Neuronal stem cell (in vitro differentiated cells): ENCODE results near the gene DLG5.
A peak's percentile ranks its signal among the peaks of the same experiment; 100 is the strongest.

ENCODE experiments used
- DNase-seq: peaks from one replicate; pipeline ENCODE4 v3.0.0-alpha.2; 2013; ENCODE audit warnings: low spot score
- H2AFZ ChIP-seq: one replicate; pipeline ENCODE4 v1.6.1; 2013; ENCODE audit warnings: mild to moderate bottlenecking, low read length, inconsistent platforms
- H2AK5ac ChIP-seq: 2 replicates; pipeline ENCODE4 v1.6.1; 2013; ENCODE audit warnings: low read depth, mild to moderate bottlenecking, inconsistent platforms, low read length, moderate library complexity, mixed read lengths
- H2BK120ac ChIP-seq: 2 replicates; pipeline ENCODE4 v1.6.1; 2013; ENCODE audit warnings: low read depth, mild to moderate bottlenecking, inconsistent platforms, low read length, moderate library complexity, mixed read lengths
- H2BK12ac ChIP-seq: one replicate; pipeline ENCODE4 v1.6.1; 2013; ENCODE audit warnings: low read length, inconsistent platforms
- H2BK15ac ChIP-seq: 2 replicates; pipeline ENCODE4 v1.6.1; 2013; ENCODE audit warnings: mild to moderate bottlenecking, low read length, inconsistent platforms, mixed read lengths
- H2BK5ac ChIP-seq: one replicate; pipeline ENCODE4 v1.6.1; 2013; ENCODE audit warnings: inconsistent platforms, mild to moderate bottlenecking, low read length, moderate library complexity
- H3K14ac ChIP-seq: one replicate; pipeline ENCODE4 v1.6.1; 2013; ENCODE audit warnings: low read length, inconsistent platforms
- H3K18ac ChIP-seq: 2 replicates; pipeline ENCODE4 v1.6.1; 2013; ENCODE audit warnings: low read length, inconsistent platforms
- H3K23ac ChIP-seq: 2 replicates; pipeline ENCODE4 v1.6.1; 2013; ENCODE audit warnings: low read depth, mild to moderate bottlenecking, mixed read lengths, low read length, inconsistent platforms; ENCODE audit not compliant: poor library complexity
- H3K27ac ChIP-seq: replicated peaks from 3 replicates; pipeline ENCODE4 v1.5.1; 2013; ENCODE audit warnings: low read length, inconsistent platforms
- H3K27me3 ChIP-seq, 3 experiments: 2 replicates each; pipeline ENCODE4 v1.6.1; 2013; ENCODE audit warnings: low read length in 3 of 3, mild to moderate bottlenecking in 2 of 3, inconsistent platforms in 1 of 3, low read depth in 1 of 3, mixed read lengths in 1 of 3, moderate library complexity in 1 of 3; ENCODE audit not compliant: control insufficient read depth in 3 of 3, insufficient read depth in 3 of 3
- H3K36me3 ChIP-seq, 2 donors: replicated peaks in 1 of 2; 2 replicates each; pipeline ENCODE4 v1.6.1; 2013; ENCODE audit warnings: low read length in 2 of 2; ENCODE audit not compliant: control insufficient read depth in 2 of 2, insufficient read depth in 2 of 2
- H3K4ac ChIP-seq: 2 replicates; pipeline ENCODE4 v1.6.1; 2013; ENCODE audit warnings: inconsistent platforms, mild to moderate bottlenecking, low read length, moderate library complexity
- H3K4me1 ChIP-seq, 2 donors: 1 replicate in 1 of 2; 2 replicates in 1 of 2; pipeline ENCODE4 v1.6.1; 2013; ENCODE audit warnings: low read length in 2 of 2, low read depth in 1 of 2; ENCODE audit not compliant: control insufficient read depth in 2 of 2, insufficient read depth in 1 of 2
- H3K4me2 ChIP-seq: one replicate; pipeline ENCODE4 v1.6.1; 2013; ENCODE audit warnings: mild to moderate bottlenecking, low read length, inconsistent platforms; ENCODE audit not compliant: insufficient read depth, poor library complexity, severe bottlenecking
- H3K4me3 ChIP-seq, 2 donors: 2 replicates each; pipeline ENCODE4 v1.5.1; 2013; ENCODE audit warnings: low read length in 2 of 2, mild to moderate bottlenecking in 2 of 2, inconsistent platforms in 1 of 2, moderate library complexity in 1 of 2
- H3K79me1 ChIP-seq: one replicate; pipeline ENCODE4 v1.6.1; 2013; ENCODE audit warnings: low read depth, mild to moderate bottlenecking, inconsistent platforms, low read length, moderate library complexity
- H3K9ac ChIP-seq: one replicate; pipeline ENCODE4 v1.6.1; 2013; ENCODE audit warnings: mild to moderate bottlenecking, low read depth, low read length, inconsistent platforms; ENCODE audit not compliant: poor library complexity
- H3K9me3 ChIP-seq, 2 donors: replicated peaks in 1 of 2; 2 replicates each; pipeline versions ENCODE3 to v1.6.1; 2013; ENCODE audit warnings: low read length in 2 of 2, mild to moderate bottlenecking in 2 of 2, inconsistent platforms in 1 of 2, low read depth in 1 of 2, mixed read lengths in 1 of 2, moderate library complexity in 1 of 2; ENCODE audit not compliant: control insufficient read depth in 2 of 2, insufficient read depth in 1 of 2
- H4K8ac ChIP-seq: one replicate; pipeline ENCODE4 v1.6.1; 2013; ENCODE audit warnings: low read depth, mild to moderate bottlenecking, inconsistent platforms, low read length, moderate library complexity
- H4K91ac ChIP-seq: one replicate; pipeline ENCODE4 v1.6.1; 2013; ENCODE audit warnings: low read length, low read depth, mild to moderate bottlenecking, inconsistent platforms; ENCODE audit not compliant: poor library complexity
- WGBS, 2 donors: extraction: QIAGEN DNeasy Blood & Tissue Kit; methylation state at CpG; one replicate each; pipeline ENCODE4 v1.1.7; 2013; ENCODE audit warnings: missing lambda C conversion rate in 2 of 2, mixed read lengths in 1 of 2; ENCODE audit not compliant: insufficient read length in 2 of 2, insufficient replicate concordance in 1 of 2; ENCODE audit errors: extremely low coverage in 2 of 2; 5-methylcytosine and 5-hydroxymethylcytosine counted together

DLG5 gene

DNA sequence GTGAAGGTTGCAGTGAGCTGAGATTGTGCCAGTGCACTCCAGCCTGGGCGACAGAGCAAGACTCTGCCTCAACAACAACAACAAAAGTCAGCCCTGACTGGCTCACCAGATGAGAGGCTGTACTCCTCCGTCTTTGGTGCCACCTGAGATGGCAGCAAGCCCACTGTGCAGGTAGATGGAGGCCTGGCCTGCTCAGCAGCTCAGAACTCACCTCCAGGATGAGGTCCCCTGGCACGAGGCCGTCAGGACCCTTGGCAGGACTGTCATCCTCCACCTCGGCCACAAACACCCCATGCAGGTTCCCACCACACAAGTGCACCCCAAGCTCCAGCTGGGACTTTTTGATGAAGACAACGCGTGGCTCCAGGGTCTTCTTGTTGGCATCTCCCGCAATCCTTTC lies 117.2 kb downstream of the DLG5 start:
- H3K36me3 ChIP-seq, result peaks cover 66 to 97% of the 10 kb centered on the region in 2 donors
- WGBS, 2 donors, result no CpG with 5 or more reads among the region's 8 CpGs

DNA sequence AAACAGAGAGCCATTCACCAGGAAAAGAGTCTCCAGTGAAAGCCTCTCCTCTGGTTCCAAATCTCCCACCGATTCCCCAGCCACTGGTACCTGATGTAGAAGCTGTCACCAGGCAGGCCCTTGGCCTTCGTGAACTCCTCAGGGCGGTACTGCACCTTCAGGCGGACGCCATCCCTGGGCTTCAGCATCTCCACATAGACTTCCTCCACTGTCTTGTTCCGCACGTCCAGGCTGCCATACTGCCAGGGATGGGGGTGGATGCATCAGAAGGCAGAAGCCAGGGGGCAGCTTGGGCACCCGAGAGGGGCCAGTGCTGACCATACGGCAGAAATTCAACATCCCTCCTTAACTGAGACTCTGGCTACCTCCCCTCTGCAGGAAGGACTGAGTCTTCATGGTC lies 118.8 kb downstream of the DLG5 start:
- H2AK5ac ChIP-seq, result no peak overlapping the region
- H4K91ac ChIP-seq, result no peak overlapping the region
- peaks cover 65 to 99% of the 10 kb centered on the region in 2 donors for H3K36me3 ChIP-seq
- H3K4me2 ChIP-seq, result no peak overlapping the region
- H3K4me1 ChIP-seq, result no peaks in the 10 kb centered on the region
- H3K18ac ChIP-seq, result no peak overlapping the region
- no peak overlapping the region for H4K8ac ChIP-seq
- no peak overlapping the region for H3K14ac ChIP-seq
- H2AFZ ChIP-seq, result no peak overlapping the region
- no peak overlapping the region for H3K27ac ChIP-seq
- no peaks in the 10 kb centered on the region for H3K27me3 ChIP-seq
- H3K9me3 ChIP-seq, result no peaks in the 10 kb centered on the region
- no peak overlapping the region for H2BK5ac ChIP-seq
- no peak for DNase-seq
- no peak overlapping the region for H3K9ac ChIP-seq
- H2BK15ac ChIP-seq, result no peak overlapping the region
- H3K79me1 ChIP-seq, result peaks cover 4% of the 10 kb centered on the region
- WGBS, 2 donors, result no CpG with 5 or more reads among the region's 9 CpGs
- peak overlapping the region; percentile 30 for H2BK12ac ChIP-seq
- peak overlapping the region; percentile 17 for H3K23ac ChIP-seq
- no peak overlapping the region for H2BK120ac ChIP-seq
- no peak overlapping the region for H3K4ac ChIP-seq
- no peak overlapping the region for H3K4me3 ChIP-seq

More for the DNA sequence above, 117.2 kb downstream of the DLG5 start:
- no peak overlapping the region for H2BK5ac ChIP-seq
- no peak overlapping the region for H3K9ac ChIP-seq
- no peak overlapping the region for H2BK15ac ChIP-seq
- H2AFZ ChIP-seq, result no peak overlapping the region
- peaks cover 4% of the 10 kb centered on the region for H3K79me1 ChIP-seq
- H3K14ac ChIP-seq, result peak overlapping the region; percentile 32
- DNase-seq, result no peak
- H3K9me3 ChIP-seq, result no peaks in the 10 kb centered on the region
- peak overlapping the region; percentile 49 for H4K91ac ChIP-seq
- H3K18ac ChIP-seq, result peak overlapping the region; percentile 25
- H4K8ac ChIP-seq, result peak overlapping the region; percentile 32
- H2BK120ac ChIP-seq, result no peak overlapping the region
- no peak overlapping the region for H3K27ac ChIP-seq
- H3K4ac ChIP-seq, result no peak overlapping the region
- H3K4me1 ChIP-seq, result no peaks in the 10 kb centered on the region
- no peak overlapping the region for H3K23ac ChIP-seq
- no peak overlapping the region for H2BK12ac ChIP-seq
- H3K4me2 ChIP-seq, result no peak overlapping the region
- no peak overlapping the region for H3K4me3 ChIP-seq
- H3K27me3 ChIP-seq, result no peaks in the 10 kb centered on the region
- no peak overlapping the region for H2AK5ac ChIP-seq

DNA sequence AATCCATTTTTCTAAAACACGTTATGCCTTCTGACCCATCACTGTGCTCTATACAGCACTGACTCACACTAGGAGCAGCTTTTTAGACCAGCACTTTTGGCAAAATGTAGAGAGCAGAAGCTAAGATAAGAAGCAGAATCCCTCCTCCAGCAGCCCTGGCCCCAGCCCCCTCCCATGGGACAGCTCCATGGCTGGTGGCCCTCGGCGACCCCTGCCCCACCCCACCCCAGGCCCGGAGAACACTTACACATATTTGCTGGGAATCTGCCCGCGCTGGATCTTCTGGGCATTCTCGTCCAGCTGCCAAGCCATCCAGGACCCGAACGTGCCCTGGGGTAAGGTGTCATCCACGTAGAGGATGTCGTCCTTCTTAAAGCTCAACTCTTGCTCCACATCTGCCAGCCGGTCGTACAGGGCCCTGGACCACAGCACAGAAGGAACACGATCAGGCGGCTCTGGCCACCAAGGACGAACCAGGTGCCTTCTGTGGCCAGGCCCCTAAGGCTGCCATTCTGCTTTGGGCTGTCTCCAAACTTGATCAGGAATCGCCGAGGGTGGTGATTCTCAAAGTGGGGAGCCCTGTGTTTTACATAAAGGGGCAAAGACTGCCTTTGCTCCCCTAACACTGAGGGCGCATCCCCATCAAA lies 119.9 kb downstream of the DLG5 start:
- Histone ChIP-seq H3K4me2 (no peak overlapping the region), H2BK15ac (no peak overlapping the region), H3K27ac (no peak overlapping the region), H2AK5ac (no peak overlapping the region), H2AFZ (no peak overlapping the region), H3K9me3 (no peaks in the 10 kb centered on the region), H3K9ac (no peak overlapping the region), H3K14ac (no peak overlapping the region), H3K4me3 (no peak overlapping the region), H2BK120ac (no peak overlapping the region), H4K8ac (no peak overlapping the region), H3K4me1 (peaks cover 0 to 4% of the 10 kb centered on the region in 2 donors), H2BK12ac (no peak overlapping the region), H2BK5ac (no peak overlapping the region), H3K36me3 (peaks cover 57 to 99% of the 10 kb centered on the region in 2 donors), H3K27me3 (no peaks in the 10 kb centered on the region), H3K79me1 (peaks cover 4% of the 10 kb centered on the region), H3K18ac (no peak overlapping the region), H3K4ac (no peak overlapping the region), H3K23ac (peak overlapping the region; percentile 55), H4K91ac (no peak overlapping the region)
- no peak for DNase-seq
- WGBS, 2 donors, result no CpG with 5 or more reads among the region's 19 CpGs

DNA sequence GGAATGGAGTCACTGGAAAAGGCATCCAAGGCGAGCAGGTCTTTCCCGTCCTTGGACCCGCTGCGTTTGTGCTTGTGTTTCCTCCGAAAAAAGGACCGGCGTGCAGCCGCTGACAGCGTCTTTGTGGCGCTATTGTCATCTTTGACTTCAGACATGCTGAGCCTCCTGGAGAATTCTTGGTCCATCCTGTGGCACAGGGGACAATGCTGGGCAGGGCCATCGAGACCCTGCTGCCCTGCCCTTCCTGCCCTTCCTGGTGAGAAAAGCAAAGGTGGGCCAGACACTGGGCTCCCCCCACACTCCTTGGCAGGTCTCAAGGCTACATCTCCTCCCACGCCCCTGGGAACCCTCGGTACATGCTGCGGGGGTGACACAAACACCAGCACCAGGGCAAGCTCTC lies 120.9 kb downstream of the DLG5 start:
- H2BK5ac ChIP-seq, result no peak overlapping the region
- peaks cover 48 to 96% of the 10 kb centered on the region in 2 donors for H3K36me3 ChIP-seq
- H3K4me3 ChIP-seq, result no peak overlapping the region
- H2BK12ac ChIP-seq, result no peak overlapping the region
- H3K23ac ChIP-seq, result peak overlapping the region; percentile 25
- WGBS, 2 donors, result no CpG with 5 or more reads among the region's 14 CpGs
- H2AK5ac ChIP-seq, result no peak overlapping the region
- peaks cover 0 to 8% of the 10 kb centered on the region in 2 donors for H3K4me1 ChIP-seq
- no peak overlapping the region for H2AFZ ChIP-seq
- no peaks in the 10 kb centered on the region for H3K9me3 ChIP-seq
- H3K4ac ChIP-seq, result no peak overlapping the region
- H3K4me2 ChIP-seq, result no peak overlapping the region
- DNase-seq, result no peak
- H2BK15ac ChIP-seq, result no peak overlapping the region
- H3K27me3 ChIP-seq, result no peaks in the 10 kb centered on the region
- no peak overlapping the region for H4K8ac ChIP-seq
- H4K91ac ChIP-seq, result no peak overlapping the region
- H2BK120ac ChIP-seq, result no peak overlapping the region
- H3K27ac ChIP-seq, result no peak overlapping the region
- H3K18ac ChIP-seq, result peak overlapping the region; percentile 9
- H3K9ac ChIP-seq, result no peak overlapping the region
- no peak overlapping the region for H3K14ac ChIP-seq
- peaks cover 4% of the 10 kb centered on the region for H3K79me1 ChIP-seq
